ENCODE measurements around the gene GALNT4.
A peak's percentile ranks its signal among the peaks of the same experiment; 100 is the strongest.

GALNT4 gene

DNA sequence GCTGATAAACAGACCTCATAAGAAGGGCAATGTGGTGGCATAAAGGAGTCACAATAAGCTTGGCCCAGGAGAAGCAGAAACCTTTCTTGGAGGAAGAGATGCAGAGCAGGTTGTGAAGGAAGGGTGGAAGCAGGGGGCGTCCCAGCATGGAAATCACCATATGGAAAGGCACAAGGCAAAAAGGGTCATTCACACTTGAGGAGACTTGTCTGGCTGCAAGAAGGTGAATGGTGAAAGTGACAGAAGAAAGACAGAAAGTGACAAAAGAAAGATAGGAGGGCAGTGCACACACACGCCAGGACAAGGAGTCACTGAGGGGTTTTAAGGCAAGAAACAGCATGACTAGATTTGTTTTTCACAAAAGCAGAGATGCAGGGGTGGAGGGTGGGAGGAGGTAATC is 38.3 kb downstream of the GALNT4 start:
- TF ChIP-seq CTCF (IDR thresholded peaks at IDR 0.05; ENCODE audit: insufficient read depth, low read depth, low read length, missing control alignments): no peak
- no peak for DNase-seq (ENCODE audit: low read depth)
- H3K4me3 ChIP-seq (ENCODE audit: low read length): no peak overlapping the region

DNA sequence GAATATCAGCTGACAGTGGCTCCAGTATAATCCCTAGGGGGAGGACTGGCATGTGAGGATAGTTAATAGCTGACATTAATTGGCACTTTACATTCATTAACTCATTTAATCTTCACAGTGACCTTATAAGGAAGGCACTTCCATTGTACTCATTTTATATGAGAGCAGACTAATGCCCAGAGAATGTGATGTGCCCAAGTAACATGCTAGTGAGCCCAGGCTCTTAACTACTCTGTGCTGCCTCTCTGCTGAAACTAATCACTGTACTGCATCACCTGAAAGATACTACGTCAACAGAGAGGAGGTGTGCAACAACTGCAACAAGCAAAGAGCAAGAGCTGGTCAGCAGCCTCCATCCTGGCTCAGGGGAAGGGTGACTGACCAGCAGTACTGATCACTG is 40.1 kb downstream of the GALNT4 start:
- DNase-seq (ENCODE audit: low read depth): no peak
- H3K4me3 ChIP-seq (ENCODE audit: low read length): no peak overlapping the region
- TF ChIP-seq CTCF (IDR thresholded peaks at IDR 0.05; ENCODE audit: insufficient read depth, low read depth, low read length, missing control alignments): no peak

DNA sequence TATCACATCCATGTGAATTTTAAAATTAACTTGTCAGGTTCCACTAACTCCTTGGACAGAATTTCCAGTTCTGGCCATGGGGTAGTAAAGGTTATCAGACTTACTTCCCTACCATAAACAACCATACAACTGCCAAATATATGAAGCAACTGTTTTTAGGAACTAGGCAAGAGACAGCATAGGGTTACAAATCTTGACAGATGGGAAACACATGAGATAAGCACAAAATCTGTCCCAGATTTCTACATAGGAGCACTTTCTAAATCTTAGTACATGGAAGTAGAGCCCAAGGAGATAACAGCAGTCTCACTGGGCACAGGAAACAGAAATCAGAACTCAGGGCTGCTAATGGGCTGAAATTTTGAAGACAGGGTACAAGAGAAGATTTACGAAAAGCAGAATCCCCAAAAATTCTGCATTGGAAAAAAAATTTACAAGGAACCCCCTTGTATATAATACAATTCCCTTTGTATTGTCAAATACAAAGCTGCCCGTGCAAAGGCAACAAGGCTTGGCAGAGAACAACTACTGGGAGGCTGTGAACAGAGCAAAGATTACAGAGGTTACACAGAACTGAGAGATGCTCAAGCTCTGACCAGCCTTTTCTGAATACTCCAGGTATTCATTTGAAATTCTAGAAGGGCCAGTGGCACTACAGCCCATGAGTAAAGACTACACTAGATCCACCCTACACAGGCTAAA is 43.2 kb downstream of the GALNT4 start:
- TF ChIP-seq CTCF (IDR thresholded peaks at IDR 0.05; ENCODE audit: insufficient read depth, low read depth, low read length, missing control alignments): no peak
- H3K4me3 ChIP-seq (ENCODE audit: low read length): no peak overlapping the region
- DNase-seq (ENCODE audit: low read depth): no peak

- TF ChIP-seq CTCF (IDR thresholded peaks at IDR 0.05; ENCODE audit: insufficient read depth, low read depth, low read length, missing control alignments): no peak
- H3K4me3 ChIP-seq (ENCODE audit: low read length): no peak overlapping the region
- DNase-seq (ENCODE audit: low read depth): peak; percentile 31
These were observed 44.6 kb downstream of the GALNT4 start for GRCh38 chr12:89479982-89480381.

DNA sequence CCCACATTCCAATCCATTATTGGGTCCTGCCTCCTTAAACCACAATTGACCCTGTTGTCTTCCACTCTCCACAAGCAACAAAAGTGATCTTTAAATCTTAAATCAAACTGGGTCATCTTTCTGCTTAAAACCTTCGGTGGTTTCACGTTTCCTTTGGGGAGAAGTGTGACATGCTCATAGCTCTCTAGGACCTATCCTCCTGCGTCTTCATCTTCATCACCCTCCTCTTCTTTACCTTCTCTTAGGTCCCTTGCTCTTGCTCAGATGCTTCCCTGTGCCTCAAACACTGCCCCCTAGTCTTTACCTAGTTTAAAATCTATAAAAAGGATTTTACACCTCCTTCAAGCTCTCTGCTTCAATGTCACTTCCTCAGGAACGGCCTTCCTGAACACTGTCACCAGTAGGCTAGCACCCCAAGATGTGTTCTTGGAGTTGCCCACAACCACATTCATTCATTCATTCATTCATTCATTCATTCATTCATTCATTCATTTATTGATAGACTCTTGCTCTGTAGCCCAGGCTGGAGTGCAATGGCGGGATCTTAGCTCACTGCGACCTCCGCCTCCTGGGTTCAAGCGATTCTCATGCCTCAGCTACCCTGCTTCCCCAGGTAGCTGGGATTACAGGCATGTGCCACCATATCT is 46.8 kb downstream of the GALNT4 start:
- no peak for DNase-seq (ENCODE audit: low read depth)
- no peak for TF ChIP-seq CTCF (IDR thresholded peaks at IDR 0.05; ENCODE audit: insufficient read depth, low read depth, low read length, missing control alignments)
- H3K4me3 ChIP-seq (ENCODE audit: low read length): no peak overlapping the region

DNA sequence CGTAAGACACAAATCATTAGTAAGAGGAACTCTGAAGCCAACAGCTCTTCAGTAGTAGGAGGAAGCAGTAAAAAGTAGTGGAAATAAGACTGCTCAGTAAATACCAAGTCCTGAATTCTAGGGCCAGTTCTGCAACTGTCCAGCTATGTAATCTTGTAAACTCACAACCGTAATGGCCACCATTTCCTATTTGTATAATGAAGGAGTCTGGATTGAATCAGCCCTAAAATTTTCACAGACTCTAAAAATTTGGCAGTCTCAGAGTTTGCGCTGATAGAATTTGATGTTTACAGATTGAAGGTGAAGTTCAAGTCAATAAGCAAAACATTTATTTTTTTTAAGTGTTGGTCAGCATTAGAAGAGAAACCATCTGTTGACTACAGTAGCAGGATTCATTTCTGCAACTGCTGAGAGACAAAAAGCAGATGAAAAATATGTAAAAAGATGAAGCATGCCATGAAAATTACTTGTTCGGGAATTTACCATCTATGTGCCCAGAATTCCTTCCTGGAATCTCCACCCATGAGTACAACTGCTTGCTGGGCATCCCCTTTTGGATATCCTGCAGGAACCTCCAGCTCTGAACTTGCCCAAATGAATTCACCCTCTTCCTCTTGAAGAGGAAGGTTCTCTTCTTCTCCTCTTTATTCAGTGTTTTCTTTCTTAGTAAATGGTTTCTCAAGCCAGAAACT is 47.5 kb downstream of the GALNT4 start:
- DNase-seq (ENCODE audit: low read depth): no peak
- H3K4me3 ChIP-seq (ENCODE audit: low read length): no peak overlapping the region
- no peak for TF ChIP-seq CTCF (IDR thresholded peaks at IDR 0.05; ENCODE audit: insufficient read depth, low read depth, low read length, missing control alignments)

All from epithelial cell of esophagus (primary cell).